ENCODE measurements around the gene KDELR3.

KDELR3 gene

GRCh38 chr22:38467904-38468442 is at the start of gene KDELR3:
KDELR3 (plus strand) TSS chr22:38468096; CDS start chr22:38468234, 138 bp downstream.
- Histone ChIP-seq H3K4me3 (ENCODE audit: low read depth, low read length) (peak within 1 kb of the TSS; percentile 52), H3K9me3 (ENCODE audit: control insufficient read depth, insufficient read depth, low read depth, low read length) (no peaks in the 10 kb centered on the region), H3K4me1 (ENCODE audit: control insufficient read depth, insufficient read depth, low read length) (peaks cover 6% of the 10 kb centered on the region), H3K36me3 (ENCODE audit: control insufficient read depth in 2 of 2, insufficient read depth in 1 of 2, low read length in 2 of 2) (no peaks in the 10 kb centered on the region), H3K27ac (ENCODE audit: extremely low read depth, low read depth, low read length) (peak within 1 kb of the TSS; percentile 27; the same call in 1 of the 2 replicates)
- ChIA-PET POLR2A (interaction anchor here (1.0 to 1.4 kb wide), 3 partner anchors 13 to 416 kb away, joined by 3 to 4 read pairs (median 3); no protein-coding TSS in a partner anchor), CTCF (no interaction called here)
- no peak for TF ChIP-seq ZNF514 (tag by site-specific recombination; IDR thresholded peaks at IDR 0.05)
- peak; percentile 34 for TF ChIP-seq PATZ1 (tag by site-specific recombination; IDR thresholded peaks at IDR 0.05)
- TF ChIP-seq, protein P1, sequence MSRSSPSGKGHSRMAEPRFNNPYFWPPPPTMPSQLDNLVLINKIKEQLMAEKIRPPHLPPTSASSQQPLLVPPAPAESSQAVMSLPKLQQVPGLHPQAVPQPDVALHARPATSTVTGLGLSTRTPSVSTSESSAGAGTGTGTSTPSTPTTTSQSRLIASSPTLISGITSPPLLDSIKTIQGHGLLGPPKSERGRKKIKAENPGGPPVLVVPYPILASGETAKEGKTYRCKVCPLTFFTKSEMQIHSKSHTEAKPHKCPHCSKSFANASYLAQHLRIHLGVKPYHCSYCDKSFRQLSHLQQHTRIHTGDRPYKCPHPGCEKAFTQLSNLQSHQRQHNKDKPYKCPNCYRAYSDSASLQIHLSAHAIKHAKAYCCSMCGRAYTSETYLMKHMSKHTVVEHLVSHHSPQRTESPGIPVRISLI (tag by site-specific recombination; IDR thresholded peaks at IDR 0.05), result no peak
- no peak for TF ChIP-seq ZNF366 (tag by site-specific recombination; conservative IDR thresholded peaks at IDR 0.05)
- no peak for TF ChIP-seq KLF9 (tag by site-specific recombination; IDR thresholded peaks at IDR 0.05; ENCODE audit: low read depth)
- TF ChIP-seq SP7 (tag by site-specific recombination; IDR thresholded peaks at IDR 0.05), result 0 out of 2 replicates have a peak, but pooled peaks have one; percentile 6
- no peak for TF ChIP-seq ZNF292 (tag by site-specific recombination; IDR thresholded peaks at IDR 0.05; ENCODE audit: borderline replicate concordance, low read depth)
- no peak for TF ChIP-seq OSR2 (tag by site-specific recombination; IDR thresholded peaks at IDR 0.05)
- no peak for TF ChIP-seq ZNF580 (tag by site-specific recombination; IDR thresholded peaks at IDR 0.05)
- TF ChIP-seq SP2 (tag by site-specific recombination; IDR thresholded peaks at IDR 0.05), result no peak
- TF ChIP-seq BCL11B (tag by site-specific recombination; IDR thresholded peaks at IDR 0.05; ENCODE audit: low read depth), result no peak
- TF ChIP-seq ZNF830 (tag by site-specific recombination; IDR thresholded peaks at IDR 0.05; ENCODE audit: low read depth), result no peak
- no peak for TF ChIP-seq ZNF248 (tag by site-specific recombination; IDR thresholded peaks at IDR 0.05)
- TF ChIP-seq ZSCAN23 (tag by site-specific recombination; IDR thresholded peaks at IDR 0.05), result no peak
- TF ChIP-seq REST (tag by site-specific recombination; IDR thresholded peaks at IDR 0.05), result no peak
- TF ChIP-seq ZNF596 (tag by site-specific recombination; IDR thresholded peaks at IDR 0.05), result peak; percentile 10; the same call in 1 of the 2 replicates
- no peak for TF ChIP-seq ZNF629 (tag by site-specific recombination; IDR thresholded peaks at IDR 0.05)
- TF ChIP-seq ZNF140 (tag by site-specific recombination; IDR thresholded peaks at IDR 0.05), result no peak
- TF ChIP-seq, protein P2, sequence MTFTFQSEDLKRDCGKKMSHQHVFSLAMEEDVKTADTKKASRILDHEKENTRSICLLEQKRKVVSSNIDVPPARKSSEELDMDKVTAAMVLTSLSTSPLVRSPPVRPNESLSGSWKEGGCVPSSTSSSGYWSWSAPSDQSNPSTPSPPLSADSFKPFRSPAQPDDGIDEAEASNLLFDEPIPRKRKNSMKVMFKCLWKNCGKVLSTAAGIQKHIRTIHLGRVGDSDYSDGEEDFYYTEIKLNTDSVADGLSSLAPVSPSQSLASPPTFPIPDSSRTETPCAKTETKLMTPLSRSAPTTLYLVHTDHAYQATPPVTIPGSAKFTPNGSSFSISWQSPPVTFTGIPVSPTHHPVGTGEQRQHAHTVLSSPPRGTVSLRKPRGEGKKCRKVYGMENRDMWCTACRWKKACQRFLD (tag by site-specific recombination; IDR thresholded peaks at IDR 0.05), result no peak
- TF ChIP-seq ZFP3 (tag by site-specific recombination; IDR thresholded peaks at IDR 0.05; ENCODE audit: low read depth), result no peak
- TF ChIP-seq KLF10 (tag by site-specific recombination; IDR thresholded peaks at IDR 0.05), result 0 out of 2 replicates have a peak, but pooled peaks have one; percentile 34
- no peak for TF ChIP-seq ZNF114 (tag by site-specific recombination; IDR thresholded peaks at IDR 0.05)
- no peak for TF ChIP-seq ZNF76 (tag by site-specific recombination; IDR thresholded peaks at IDR 0.05; ENCODE audit: borderline replicate concordance, low read depth)
- no peak for TF ChIP-seq EGR2 (tag by site-specific recombination; IDR thresholded peaks at IDR 0.05; ENCODE audit: low read depth)
- TF ChIP-seq, protein P3, sequence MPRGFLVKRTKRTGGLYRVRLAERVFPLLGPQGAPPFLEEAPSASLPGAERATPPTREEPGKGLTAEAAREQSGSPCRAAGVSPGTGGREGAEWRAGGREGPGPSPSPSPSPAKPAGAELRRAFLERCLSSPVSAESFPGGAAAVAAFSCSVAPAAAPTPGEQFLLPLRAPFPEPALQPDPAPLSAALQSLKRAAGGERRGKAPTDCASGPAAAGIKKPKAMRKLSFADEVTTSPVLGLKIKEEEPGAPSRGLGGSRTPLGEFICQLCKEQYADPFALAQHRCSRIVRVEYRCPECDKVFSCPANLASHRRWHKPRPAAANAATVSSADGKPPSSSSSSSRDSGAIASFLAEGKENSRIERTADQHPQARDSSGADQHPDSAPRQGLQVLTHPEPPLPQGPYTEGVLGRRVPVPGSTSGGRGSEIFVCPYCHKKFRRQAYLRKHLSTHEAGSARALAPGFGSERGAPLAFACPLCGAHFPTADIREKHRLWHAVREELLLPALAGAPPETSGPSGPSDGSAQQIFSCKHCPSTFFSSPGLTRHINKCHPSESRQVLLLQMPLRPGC (tag by site-specific recombination; IDR thresholded peaks at IDR 0.05), result 0 out of 2 replicates have a peak, but pooled peaks have one; percentile 20
- TF ChIP-seq, protein P4, sequence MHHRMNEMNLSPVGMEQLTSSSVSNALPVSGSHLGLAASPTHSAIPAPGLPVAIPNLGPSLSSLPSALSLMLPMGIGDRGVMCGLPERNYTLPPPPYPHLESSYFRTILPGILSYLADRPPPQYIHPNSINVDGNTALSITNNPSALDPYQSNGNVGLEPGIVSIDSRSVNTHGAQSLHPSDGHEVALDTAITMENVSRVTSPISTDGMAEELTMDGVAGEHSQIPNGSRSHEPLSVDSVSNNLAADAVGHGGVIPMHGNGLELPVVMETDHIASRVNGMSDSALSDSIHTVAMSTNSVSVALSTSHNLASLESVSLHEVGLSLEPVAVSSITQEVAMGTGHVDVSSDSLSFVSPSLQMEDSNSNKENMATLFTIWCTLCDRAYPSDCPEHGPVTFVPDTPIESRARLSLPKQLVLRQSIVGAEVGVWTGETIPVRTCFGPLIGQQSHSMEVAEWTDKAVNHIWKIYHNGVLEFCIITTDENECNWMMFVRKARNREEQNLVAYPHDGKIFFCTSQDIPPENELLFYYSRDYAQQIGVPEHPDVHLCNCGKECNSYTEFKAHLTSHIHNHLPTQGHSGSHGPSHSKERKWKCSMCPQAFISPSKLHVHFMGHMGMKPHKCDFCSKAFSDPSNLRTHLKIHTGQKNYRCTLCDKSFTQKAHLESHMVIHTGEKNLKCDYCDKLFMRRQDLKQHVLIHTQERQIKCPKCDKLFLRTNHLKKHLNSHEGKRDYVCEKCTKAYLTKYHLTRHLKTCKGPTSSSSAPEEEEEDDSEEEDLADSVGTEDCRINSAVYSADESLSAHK (tag by site-specific recombination; IDR thresholded peaks at IDR 0.05), result peak; percentile 97

All from HEK293 (cell line).